ENCODE data around the gene GPR137. TPM values are rescaled to one million over a fixed set of nuclear protein-coding genes. Genes with fewer than 3 reads are reported as not detected.

GPR137 gene
- total and polyA plus RNA-seq, 10 of the 15 experiments (the other 5 are each of a cell fraction or from before 2014, with no cell fraction given) = 0.37 to 29.2 (median 13.8) TPM

DNA sequence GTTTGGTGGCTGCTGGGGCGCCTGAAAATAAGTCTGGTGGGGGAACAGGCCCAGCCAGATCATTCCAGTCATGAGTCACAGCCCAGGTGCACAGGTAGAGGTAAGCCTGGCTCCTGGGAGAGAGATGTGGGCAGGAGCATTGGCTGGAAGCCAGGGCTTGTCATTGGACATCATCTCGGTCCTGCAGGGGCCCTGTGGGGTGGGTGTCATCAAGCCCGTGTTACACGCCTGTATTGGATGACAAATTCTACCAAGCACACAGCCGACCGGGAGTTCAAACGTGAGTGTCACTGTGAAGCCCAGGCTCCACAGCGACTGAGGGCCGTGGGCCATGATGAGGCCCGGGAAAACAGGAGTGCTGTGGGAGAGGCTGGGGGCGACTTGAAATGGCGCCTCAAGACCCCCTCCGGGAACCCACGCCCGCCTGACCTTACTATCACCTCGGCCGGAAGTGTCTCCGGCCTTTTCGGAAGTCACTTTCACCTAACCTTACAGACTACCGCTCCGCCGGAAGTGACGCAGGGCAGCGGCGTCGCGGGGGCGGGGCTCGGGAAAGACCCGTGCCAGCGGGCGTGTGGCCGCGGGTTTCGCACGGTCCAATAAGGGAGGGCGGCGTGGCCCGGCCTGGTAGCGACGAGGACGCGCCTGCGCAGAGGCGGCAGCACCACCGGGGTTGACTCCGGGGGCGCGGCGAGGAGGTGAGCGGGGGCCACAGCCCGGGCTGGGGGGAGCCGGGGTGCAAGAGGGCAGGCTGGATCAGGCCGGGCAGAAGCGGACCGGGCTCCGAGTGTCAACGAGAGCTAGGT is 45.0 kb upstream of the GPR137 start, which contains the start of gene FKBP2 (continued):
- TF ChIP-seq, protein P1, sequence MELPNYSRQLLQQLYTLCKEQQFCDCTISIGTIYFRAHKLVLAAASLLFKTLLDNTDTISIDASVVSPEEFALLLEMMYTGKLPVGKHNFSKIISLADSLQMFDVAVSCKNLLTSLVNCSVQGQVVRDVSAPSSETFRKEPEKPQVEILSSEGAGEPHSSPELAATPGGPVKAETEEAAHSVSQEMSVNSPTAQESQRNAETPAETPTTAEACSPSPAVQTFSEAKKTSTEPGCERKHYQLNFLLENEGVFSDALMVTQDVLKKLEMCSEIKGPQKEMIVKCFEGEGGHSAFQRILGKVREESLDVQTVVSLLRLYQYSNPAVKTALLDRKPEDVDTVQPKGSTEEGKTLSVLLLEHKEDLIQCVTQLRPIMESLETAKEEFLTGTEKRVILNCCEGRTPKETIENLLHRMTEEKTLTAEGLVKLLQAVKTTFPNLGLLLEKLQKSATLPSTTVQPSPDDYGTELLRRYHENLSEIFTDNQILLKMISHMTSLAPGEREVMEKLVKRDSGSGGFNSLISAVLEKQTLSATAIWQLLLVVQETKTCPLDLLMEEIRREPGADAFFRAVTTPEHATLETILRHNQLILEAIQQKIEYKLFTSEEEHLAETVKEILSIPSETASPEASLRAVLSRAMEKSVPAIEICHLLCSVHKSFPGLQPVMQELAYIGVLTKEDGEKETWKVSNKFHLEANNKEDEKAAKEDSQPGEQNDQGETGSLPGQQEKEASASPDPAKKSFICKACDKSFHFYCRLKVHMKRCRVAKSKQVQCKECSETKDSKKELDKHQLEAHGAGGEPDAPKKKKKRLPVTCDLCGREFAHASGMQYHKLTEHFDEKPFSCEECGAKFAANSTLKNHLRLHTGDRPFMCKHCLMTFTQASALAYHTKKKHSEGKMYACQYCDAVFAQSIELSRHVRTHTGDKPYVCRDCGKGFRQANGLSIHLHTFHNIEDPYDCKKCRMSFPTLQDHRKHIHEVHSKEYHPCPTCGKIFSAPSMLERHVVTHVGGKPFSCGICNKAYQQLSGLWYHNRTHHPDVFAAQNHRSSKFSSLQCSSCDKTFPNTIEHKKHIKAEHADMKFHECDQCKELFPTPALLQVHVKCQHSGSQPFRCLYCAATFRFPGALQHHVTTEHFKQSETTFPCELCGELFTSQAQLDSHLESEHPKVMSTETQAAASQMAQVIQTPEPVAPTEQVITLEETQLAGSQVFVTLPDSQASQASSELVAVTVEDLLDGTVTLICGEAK (IDR thresholded peaks at IDR 0.05; ENCODE audit: borderline replicate concordance) = peak; percentile 92
- no peak for TF ChIP-seq FOXM1 (IDR thresholded peaks at IDR 0.05; ENCODE audit: low read depth, low read length)
- 0 out of 4 replicates have a peak, but pooled peaks of 1 of the 2 experiments have one; percentile 8 for TF ChIP-seq IKZF2 (IDR thresholded peaks at IDR 0.05)
- TF ChIP-seq SUPT20H (IDR thresholded peaks at IDR 0.05; ENCODE audit: borderline replicate concordance, control insufficient read depth, low read depth, low read length) = no peak
- no peak for TF ChIP-seq NFXL1 (IDR thresholded peaks at IDR 0.05; ENCODE audit: borderline replicate concordance)
- TF ChIP-seq, protein P2, sequence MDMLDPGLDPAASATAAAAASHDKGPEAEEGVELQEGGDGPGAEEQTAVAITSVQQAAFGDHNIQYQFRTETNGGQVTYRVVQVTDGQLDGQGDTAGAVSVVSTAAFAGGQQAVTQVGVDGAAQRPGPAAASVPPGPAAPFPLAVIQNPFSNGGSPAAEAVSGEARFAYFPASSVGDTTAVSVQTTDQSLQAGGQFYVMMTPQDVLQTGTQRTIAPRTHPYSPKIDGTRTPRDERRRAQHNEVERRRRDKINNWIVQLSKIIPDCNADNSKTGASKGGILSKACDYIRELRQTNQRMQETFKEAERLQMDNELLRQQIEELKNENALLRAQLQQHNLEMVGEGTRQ (IDR thresholded peaks at IDR 0.05; ENCODE audit: borderline replicate concordance, low read depth, low read length) = no peak
- no peak; a peak in 1 of 4 replicates for TF ChIP-seq EP300 (IDR thresholded peaks at IDR 0.05; ENCODE audit: borderline replicate concordance in 1 of 2, control insufficient read depth in 1 of 2, low read depth in 2 of 2, low read length in 2 of 2)
- no peak for TF ChIP-seq TARDBP (IDR thresholded peaks at IDR 0.05; ENCODE audit: borderline replicate concordance)
- TF ChIP-seq, protein P3, sequence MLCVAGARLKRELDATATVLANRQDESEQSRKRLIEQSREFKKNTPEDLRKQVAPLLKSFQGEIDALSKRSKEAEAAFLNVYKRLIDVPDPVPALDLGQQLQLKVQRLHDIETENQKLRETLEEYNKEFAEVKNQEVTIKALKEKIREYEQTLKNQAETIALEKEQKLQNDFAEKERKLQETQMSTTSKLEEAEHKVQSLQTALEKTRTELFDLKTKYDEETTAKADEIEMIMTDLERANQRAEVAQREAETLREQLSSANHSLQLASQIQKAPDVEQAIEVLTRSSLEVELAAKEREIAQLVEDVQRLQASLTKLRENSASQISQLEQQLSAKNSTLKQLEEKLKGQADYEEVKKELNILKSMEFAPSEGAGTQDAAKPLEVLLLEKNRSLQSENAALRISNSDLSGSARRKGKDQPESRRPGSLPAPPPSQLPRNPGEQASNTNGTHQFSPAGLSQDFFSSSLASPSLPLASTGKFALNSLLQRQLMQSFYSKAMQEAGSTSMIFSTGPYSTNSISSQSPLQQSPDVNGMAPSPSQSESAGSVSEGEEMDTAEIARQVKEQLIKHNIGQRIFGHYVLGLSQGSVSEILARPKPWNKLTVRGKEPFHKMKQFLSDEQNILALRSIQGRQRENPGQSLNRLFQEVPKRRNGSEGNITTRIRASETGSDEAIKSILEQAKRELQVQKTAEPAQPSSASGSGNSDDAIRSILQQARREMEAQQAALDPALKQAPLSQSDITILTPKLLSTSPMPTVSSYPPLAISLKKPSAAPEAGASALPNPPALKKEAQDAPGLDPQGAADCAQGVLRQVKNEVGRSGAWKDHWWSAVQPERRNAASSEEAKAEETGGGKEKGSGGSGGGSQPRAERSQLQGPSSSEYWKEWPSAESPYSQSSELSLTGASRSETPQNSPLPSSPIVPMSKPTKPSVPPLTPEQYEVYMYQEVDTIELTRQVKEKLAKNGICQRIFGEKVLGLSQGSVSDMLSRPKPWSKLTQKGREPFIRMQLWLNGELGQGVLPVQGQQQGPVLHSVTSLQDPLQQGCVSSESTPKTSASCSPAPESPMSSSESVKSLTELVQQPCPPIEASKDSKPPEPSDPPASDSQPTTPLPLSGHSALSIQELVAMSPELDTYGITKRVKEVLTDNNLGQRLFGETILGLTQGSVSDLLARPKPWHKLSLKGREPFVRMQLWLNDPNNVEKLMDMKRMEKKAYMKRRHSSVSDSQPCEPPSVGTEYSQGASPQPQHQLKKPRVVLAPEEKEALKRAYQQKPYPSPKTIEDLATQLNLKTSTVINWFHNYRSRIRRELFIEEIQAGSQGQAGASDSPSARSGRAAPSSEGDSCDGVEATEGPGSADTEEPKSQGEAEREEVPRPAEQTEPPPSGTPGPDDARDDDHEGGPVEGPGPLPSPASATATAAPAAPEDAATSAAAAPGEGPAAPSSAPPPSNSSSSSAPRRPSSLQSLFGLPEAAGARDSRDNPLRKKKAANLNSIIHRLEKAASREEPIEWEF (IDR thresholded peaks at IDR 0.05; ENCODE audit: insufficient replicate concordance, low read depth, low read length) = no peak
- TF ChIP-seq MYC (IDR thresholded peaks at IDR 0.05; ENCODE audit: insufficient read depth, insufficient read length, insufficient replicate concordance, low read length, severe bottlenecking) = no peak
- TF ChIP-seq PAX5 (IDR thresholded peaks at IDR 0.05; ENCODE audit: borderline replicate concordance, low read depth, low read length) = peak; percentile 55; the same call in 1 of the 2 replicates
- TF ChIP-seq RAD51 (IDR thresholded peaks at IDR 0.05) = no peak
- TF ChIP-seq GATAD2B (conservative IDR thresholded peaks at IDR 0.05; ENCODE audit: low read depth) = peak; percentile 86
- TF ChIP-seq, protein P4, sequence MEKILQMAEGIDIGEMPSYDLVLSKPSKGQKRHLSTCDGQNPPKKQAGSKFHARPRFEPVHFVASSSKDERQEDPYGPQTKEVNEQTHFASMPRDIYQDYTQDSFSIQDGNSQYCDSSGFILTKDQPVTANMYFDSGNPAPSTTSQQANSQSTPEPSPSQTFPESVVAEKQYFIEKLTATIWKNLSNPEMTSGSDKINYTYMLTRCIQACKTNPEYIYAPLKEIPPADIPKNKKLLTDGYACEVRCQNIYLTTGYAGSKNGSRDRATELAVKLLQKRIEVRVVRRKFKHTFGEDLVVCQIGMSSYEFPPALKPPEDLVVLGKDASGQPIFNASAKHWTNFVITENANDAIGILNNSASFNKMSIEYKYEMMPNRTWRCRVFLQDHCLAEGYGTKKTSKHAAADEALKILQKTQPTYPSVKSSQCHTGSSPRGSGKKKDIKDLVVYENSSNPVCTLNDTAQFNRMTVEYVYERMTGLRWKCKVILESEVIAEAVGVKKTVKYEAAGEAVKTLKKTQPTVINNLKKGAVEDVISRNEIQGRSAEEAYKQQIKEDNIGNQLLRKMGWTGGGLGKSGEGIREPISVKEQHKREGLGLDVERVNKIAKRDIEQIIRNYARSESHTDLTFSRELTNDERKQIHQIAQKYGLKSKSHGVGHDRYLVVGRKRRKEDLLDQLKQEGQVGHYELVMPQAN (conservative IDR thresholded peaks at IDR 0.05) = peak; percentile 60
- no peak for TF ChIP-seq NFIC (IDR thresholded peaks at IDR 0.05; ENCODE audit: low read depth, low read length)
